ENCODE data around the gene PLCB1. TPM values are rescaled to one million over a fixed set of nuclear protein-coding genes. Genes with fewer than 3 reads are reported as not detected.

Gene PLCB1
- total and polyA plus RNA-seq, 2 experiments from 2014 or later = 6.7 to 20.5 TPM

- Histone ChIP-seq H3K4me3 (no peak overlapping the region), H3K27me3 (no peaks in the 10 kb centered on the region), H3K36me3 (replicated peaks; ENCODE audit: insufficient read depth, low read depth) (no peaks in the 10 kb centered on the region), H3K4me1 (ENCODE audit: insufficient read depth) (no peaks in the 10 kb centered on the region), H3K79me2 (no peaks in the 10 kb centered on the region), H3K4me2 (no peak overlapping the region), H2AFZ (no peak overlapping the region), H4K20me1 (ENCODE audit: insufficient read depth, poor library complexity, severe bottlenecking) (no peaks in the 10 kb centered on the region), H3K9me2 (replicated peaks; ENCODE audit: insufficient read depth) (no peaks in the 10 kb centered on the region), H3K9me3 (ENCODE audit: low read depth) (no peaks in the 10 kb centered on the region), H3K27ac (no peak overlapping the region)
- no peak for DNase-seq (ENCODE audit: low spot score)
- TF ChIP-seq EZH2 (IDR thresholded peaks at IDR 0.05; ENCODE audit: borderline replicate concordance) (no peak), EZH2phosphoT487 (IDR thresholded peaks at IDR 0.05; ENCODE audit: low read depth, severe bottlenecking, unreplicated experiment) (no peak)
- WGBS (ENCODE audit: low lambda C conversion rate, missing lambda C conversion rate) = 62% methylated on average over 3 of the region's 3 CpGs
These were observed 253.2 kb downstream of the PLCB1 start for GRCh38 chr20:8385247-8385646.

- no peaks in the 10 kb centered on the region for H3K79me2 ChIP-seq
- H3K27ac ChIP-seq = no peak overlapping the region
- H4K20me1 ChIP-seq (ENCODE audit: insufficient read depth, poor library complexity, severe bottlenecking) = no peaks in the 10 kb centered on the region
- no peak overlapping the region for H2AFZ ChIP-seq
- no peak for TF ChIP-seq CTCF (IDR thresholded peaks at IDR 0.05; ENCODE audit: poor library complexity)
- no peak for TF ChIP-seq EZH2 (IDR thresholded peaks at IDR 0.05; ENCODE audit: borderline replicate concordance)
- TF ChIP-seq EZH2phosphoT487 (IDR thresholded peaks at IDR 0.05; ENCODE audit: low read depth, severe bottlenecking, unreplicated experiment) = no peak
- H3K9me3 ChIP-seq (ENCODE audit: low read depth) = no peaks in the 10 kb centered on the region
- no peaks in the 10 kb centered on the region for H3K36me3 ChIP-seq (replicated peaks; ENCODE audit: insufficient read depth, low read depth)
- H3K4me3 ChIP-seq = no peak overlapping the region
- no peaks in the 10 kb centered on the region for H3K27me3 ChIP-seq
- no peaks in the 10 kb centered on the region for H3K9me2 ChIP-seq (replicated peaks; ENCODE audit: insufficient read depth)
- 71% methylated on average over 3 of the region's 3 CpGs for WGBS (ENCODE audit: low lambda C conversion rate, missing lambda C conversion rate)
- no peak overlapping the region for H3K4me2 ChIP-seq
- DNase-seq (ENCODE audit: low spot score) = no peak
- no peaks in the 10 kb centered on the region for H3K4me1 ChIP-seq (ENCODE audit: insufficient read depth)
These were observed 254.9 kb downstream of the PLCB1 start for GRCh38 chr20:8386991-8387390.

GRCh38 chr20:8388141-8388540 lies 256.1 kb downstream of the PLCB1 start:
- Histone ChIP-seq H3K4me1 (ENCODE audit: insufficient read depth) (no peaks in the 10 kb centered on the region), H3K4me2 (no peak overlapping the region), H3K27ac (no peak overlapping the region), H3K79me2 (no peaks in the 10 kb centered on the region), H3K36me3 (replicated peaks; ENCODE audit: insufficient read depth, low read depth) (no peaks in the 10 kb centered on the region), H3K27me3 (no peaks in the 10 kb centered on the region), H2AFZ (no peak overlapping the region), H3K9me3 (ENCODE audit: low read depth) (no peaks in the 10 kb centered on the region), H4K20me1 (ENCODE audit: insufficient read depth, poor library complexity, severe bottlenecking) (no peaks in the 10 kb centered on the region), H3K9me2 (replicated peaks; ENCODE audit: insufficient read depth) (no peaks in the 10 kb centered on the region), H3K4me3 (no peak overlapping the region)
- DNase-seq (ENCODE audit: low spot score) = no peak
- 81% methylated on average over 2 of the region's 2 CpGs for WGBS (ENCODE audit: low lambda C conversion rate, missing lambda C conversion rate)
- TF ChIP-seq EZH2phosphoT487 (IDR thresholded peaks at IDR 0.05; ENCODE audit: low read depth, severe bottlenecking, unreplicated experiment) (no peak), EZH2 (IDR thresholded peaks at IDR 0.05; ENCODE audit: borderline replicate concordance) (no peak)

- DNase-seq (ENCODE audit: low spot score) = no peak
- H3K9me3 ChIP-seq (ENCODE audit: low read depth) = no peaks in the 10 kb centered on the region
- H3K4me3 ChIP-seq = no peak overlapping the region
- no peak overlapping the region for H3K4me2 ChIP-seq
- H3K27ac ChIP-seq = no peak overlapping the region
- no peaks in the 10 kb centered on the region for H3K4me1 ChIP-seq (ENCODE audit: insufficient read depth)
- no peaks in the 10 kb centered on the region for H3K9me2 ChIP-seq (replicated peaks; ENCODE audit: insufficient read depth)
- no peaks in the 10 kb centered on the region for H3K36me3 ChIP-seq (replicated peaks; ENCODE audit: insufficient read depth, low read depth)
- 100% methylated on average over 1 of the region's 1 CpG for WGBS (ENCODE audit: low lambda C conversion rate, missing lambda C conversion rate)
- no peak for TF ChIP-seq EZH2phosphoT487 (IDR thresholded peaks at IDR 0.05; ENCODE audit: low read depth, severe bottlenecking, unreplicated experiment)
- H2AFZ ChIP-seq = no peak overlapping the region
- no peaks in the 10 kb centered on the region for H3K27me3 ChIP-seq
- no peaks in the 10 kb centered on the region for H4K20me1 ChIP-seq (ENCODE audit: insufficient read depth, poor library complexity, severe bottlenecking)
- no peaks in the 10 kb centered on the region for H3K79me2 ChIP-seq
These were observed 256.6 kb downstream of the PLCB1 start for GRCh38 chr20:8388707-8389106.

- Histone ChIP-seq H3K27me3 (no peaks in the 10 kb centered on the region), H3K27ac (no peak overlapping the region), H3K9me2 (replicated peaks; ENCODE audit: insufficient read depth) (no peaks in the 10 kb centered on the region), H4K20me1 (ENCODE audit: insufficient read depth, poor library complexity, severe bottlenecking) (no peaks in the 10 kb centered on the region), H3K79me2 (no peaks in the 10 kb centered on the region), H3K9me3 (ENCODE audit: low read depth) (no peaks in the 10 kb centered on the region), H3K36me3 (replicated peaks; ENCODE audit: insufficient read depth, low read depth) (no peaks in the 10 kb centered on the region), H2AFZ (no peak overlapping the region), H3K4me2 (no peak overlapping the region), H3K4me1 (ENCODE audit: insufficient read depth) (no peaks in the 10 kb centered on the region), H3K4me3 (no peak overlapping the region)
- TF ChIP-seq EZH2phosphoT487 (IDR thresholded peaks at IDR 0.05; ENCODE audit: low read depth, severe bottlenecking, unreplicated experiment) (no peak), EZH2 (IDR thresholded peaks at IDR 0.05; ENCODE audit: borderline replicate concordance) (no peak), CTCF (IDR thresholded peaks at IDR 0.05; ENCODE audit: poor library complexity) (peak; percentile 66)
- WGBS (ENCODE audit: low lambda C conversion rate, missing lambda C conversion rate) = 46% methylated on average over 7 of the region's 7 CpGs
- DNase-seq (ENCODE audit: low spot score) = peak; percentile 66
These were observed 257.4 kb downstream of the PLCB1 start for GRCh38 chr20:8389381-8390036.

Data from hepatocyte (in vitro differentiated cells).